ENCODE data around the gene CCDC86. TPM values are rescaled to one million over a fixed set of nuclear protein-coding genes. Genes with fewer than 3 reads are reported as not detected.
A peak's percentile ranks its signal among the peaks of the same experiment; 100 is the strongest.

Gene CCDC86
- total and polyA plus RNA-seq, 2 of the 4 experiments (the other 2 are of a cell fraction), result 9.5 to 34.0 TPM

GRCh38 chr11:60855726-60856633 is 14.1 kb downstream of the CCDC86 start, which contains the start of gene PTGDR2:
TSS of gene PTGDR2 (minus strand) at chr11:60855950. CDS start at chr11:60853722, 2,228 bp downstream.
- H2AK9ac ChIP-seq (replicated peaks; ENCODE audit: low read depth, low read length, poor library complexity), result no peak within 1 kb of the TSS
- no peak within 1 kb of the TSS for H2BK20ac ChIP-seq (ENCODE audit: low read depth, low read length)
- H2AK5ac ChIP-seq (ENCODE audit: low read depth, low read length), result no peak within 1 kb of the TSS
- peaks cover 8% of the 10 kb centered on the region for H3K36me3 ChIP-seq (ENCODE audit: control insufficient read depth, insufficient read depth, low read length)
- ChIA-PET POLR2A (ENCODE audit: unreplicated experiment) (no interaction called here), CTCF (interaction anchor here (0.6 to 1.4 kb wide), 3 partner anchors 12 to 32 kb away, joined by 3 to 4 read pairs (median 4); no protein-coding TSS in a partner anchor)
- H3K4me2 ChIP-seq (ENCODE audit: low read depth, low read length), result no peak within 1 kb of the TSS
- H3K9me1 ChIP-seq (ENCODE audit: insufficient read depth, low read length), result peaks cover 2% of the 10 kb centered on the region; the same call in 1 of the 2 replicates
- WGBS, 2 experiments (ENCODE audit: extremely low coverage in 2 of 2, insufficient read length in 1 of 2), result 40% methylated on average over 1 of the region's 14 CpGs; no CpG with 5 or more reads in 1 of the 2 experiments
- dilution Hi-C loops (cut with HindIII; ENCODE audit: low sequenced_read_pairs, unreplicated experiment), result no loop called here
- no peak within 1 kb of the TSS for H4K91ac ChIP-seq (ENCODE audit: insufficient read depth, low read depth, low read length)
- H2AFZ ChIP-seq (replicated peaks; ENCODE audit: low read length, poor library complexity), result peak within 1 kb of the TSS; percentile 62
- no peak within 1 kb of the TSS for H2BK120ac ChIP-seq (ENCODE audit: low read depth, low read length)
- H3K79me1 ChIP-seq (ENCODE audit: low read depth in 1 of 2, low read length in 2 of 2), result no peaks in the 10 kb centered on the region
- H4K20me1 ChIP-seq (ENCODE audit: insufficient read depth, low read length), result no peaks in the 10 kb centered on the region
- no peak within 1 kb of the TSS; the same call in 2 of the 3 replicates for H2BK15ac ChIP-seq (ENCODE audit: low read depth, low read length)
- H3K27ac ChIP-seq (ENCODE audit: insufficient read depth, low read length), result no peak within 1 kb of the TSS
- H3K9ac ChIP-seq (ENCODE audit: low read depth, low read length), result no peak within 1 kb of the TSS
- ATAC-seq (ENCODE audit: low read depth), result peak; percentile 38
- no TSS peak for BruUV-seq (replicated peaks)
- H3K27me3 ChIP-seq (ENCODE audit: control insufficient read depth, insufficient read depth, low read length), result no peaks in the 10 kb centered on the region
- no peaks in the 10 kb centered on the region for H3K9me3 ChIP-seq (ENCODE audit: control insufficient read depth, insufficient read depth, low read length)
- in situ Hi-C loops (cut with MboI; ENCODE audit: low sequenced_read_pairs), result no loop called here
- no peak within 1 kb of the TSS for H2BK5ac ChIP-seq (ENCODE audit: low read depth, low read length, poor library complexity, severe bottlenecking)
- intact Hi-C loops (cut with micrococcal nuclease), result no loop called here
- DNase-seq, result no peak
- H3K56ac ChIP-seq (ENCODE audit: extremely low read depth, insufficient read depth, low read length), result no peak within 1 kb of the TSS
- H3K14ac ChIP-seq (replicated peaks; ENCODE audit: low read depth, low read length), result peak within 1 kb of the TSS; percentile 10; the same call in 1 of the 2 replicates
- H3K4me1 ChIP-seq (ENCODE audit: control insufficient read depth, insufficient read depth, low read length), result peaks cover 7% of the 10 kb centered on the region
- H4K8ac ChIP-seq (ENCODE audit: low read depth in 2 of 2, low read length in 2 of 2), result no peak within 1 kb of the TSS
- no peak within 1 kb of the TSS for H3K4ac ChIP-seq (ENCODE audit: low read depth, low read length)
- peak within 1 kb of the TSS; percentile 67; the same call in 1 of the 2 replicates for H3K23ac ChIP-seq (ENCODE audit: low read depth, low read length)
- no peak within 1 kb of the TSS for H4K5ac ChIP-seq (ENCODE audit: low read depth, low read length)
- no peak within 1 kb of the TSS for H3K4me3 ChIP-seq (ENCODE audit: insufficient read depth, low read depth, low read length)
- H3K18ac ChIP-seq (ENCODE audit: low read depth, low read length), result no peak within 1 kb of the TSS
- no peak for TF ChIP-seq RAD21 (IDR thresholded peaks at IDR 0.05; ENCODE audit: low read length)
- no peak for TF ChIP-seq FOS (IDR thresholded peaks at IDR 0.05; ENCODE audit: low read depth, low read length)
- no peak for TF ChIP-seq MAZ (IDR thresholded peaks at IDR 0.05; ENCODE audit: borderline replicate concordance, low read depth, low read length)
- TF ChIP-seq CHD1 (IDR thresholded peaks at IDR 0.05; ENCODE audit: low read depth, low read length), result no peak
- TF ChIP-seq USF2 (IDR thresholded peaks at IDR 0.05; ENCODE audit: low read depth, low read length), result no peak
- no peak for TF ChIP-seq CTCF (conservative IDR thresholded peaks at IDR 0.05; ENCODE audit: low read depth, low read length)
- no peak for TF ChIP-seq NFE2L2 (IDR thresholded peaks at IDR 0.05; ENCODE audit: low read depth, low read length)
- no peak for TF ChIP-seq SMC3 (IDR thresholded peaks at IDR 0.05; ENCODE audit: low read depth, low read length)
- TF ChIP-seq ELK1 (IDR thresholded peaks at IDR 0.05; ENCODE audit: borderline replicate concordance, low read depth, low read length), result no peak
- TF ChIP-seq POLR2A (IDR thresholded peaks at IDR 0.05; ENCODE audit: low read depth, low read length), result no peak
- no peak for TF ChIP-seq MXI1 (IDR thresholded peaks at IDR 0.05; ENCODE audit: borderline replicate concordance, low read depth, low read length)
- no peak for TF ChIP-seq MAFK (IDR thresholded peaks at IDR 0.05; ENCODE audit: low read depth, low read length)
- no peak for TF ChIP-seq RCOR1 (IDR thresholded peaks at IDR 0.05; ENCODE audit: insufficient replicate concordance, low read length)
- TF ChIP-seq CEBPB (IDR thresholded peaks at IDR 0.05; ENCODE audit: low read depth, low read length), result no peak

Measured in IMR-90 (cell line).